Right lobe of liver (tissue), 6 donors: Measurements from ENCODE around the gene CDH16. TPM values are rescaled to one million over a fixed set of nuclear protein-coding genes. Genes with fewer than 3 reads are reported as not detected.

Experiments used
- ATAC-seq, 4 donors: fragments of 200-7000 bp; cut with Tn5 transposase; one replicate each; pipeline ENCODE4 v1.9.1; 2020; ENCODE audit warnings: mild to moderate bottlenecking in 4 of 4, moderate library complexity in 4 of 4
- DNase-seq, 3 donors: peaks; one replicate each; pipeline ENCODE4 v3.0.0-alpha.2; 2020
- H3K27ac ChIP-seq, 3 donors: fragments of 200-600 bp; one replicate each; pipeline ENCODE4 v1.8.0; 2022
- H3K27me3 ChIP-seq, 2 donors: fragments of 200-600 bp; one replicate each; pipeline ENCODE4 v1.8.0; 2022
- H3K36me3 ChIP-seq, 4 donors: fragments of 200-600 bp; sonication (generic) in 1 of 4; one replicate each; pipeline versions ENCODE4 v1.5.1 to v1.8.0; 2017 to 2022; ENCODE audit warnings: control low read depth in 1 of 4
- H3K4me1 ChIP-seq, 4 donors: fragments of 200-600 bp; sonication (generic) in 1 of 4; one replicate each; pipeline versions ENCODE4 v1.5.1 to v1.8.0; 2017 to 2022; ENCODE audit warnings: control low read depth in 1 of 4
- H3K4me3 ChIP-seq, 3 donors: fragments of 200-600 bp; one replicate each; pipeline ENCODE4 v1.8.0; 2022
- H3K9me3 ChIP-seq, 4 donors: fragments of 200-600 bp; sonication (generic) in 1 of 4; one replicate each; pipeline versions ENCODE4 v1.5.1 to v1.8.0; 2017 to 2022; ENCODE audit warnings: control low read depth in 1 of 4
- POLR2A ChIP-seq: fragments of 450-650 bp; IDR thresholded peaks from one replicate; pipeline ENCODE4 v1.6.1; 2017; ENCODE audit warnings: antibody characterized with exemption, mild to moderate bottlenecking
- WGBS: methylation state at CpG from one replicate; pipeline ENCODE4 v1.1.6; 2018; ENCODE audit warnings: low coverage, low lambda C conversion rate; ENCODE audit not compliant: insufficient coverage; ENCODE audit errors: missing lambda C conversion rate; 5-methylcytosine and 5-hydroxymethylcytosine counted together
- intact Hi-C, 2 donors: fragments of 100-400 bp; cut with DNase I; formaldehyde crosslinking; loops; one replicate each; pipeline versions ENCODE4 v1.11.2 to v1.14.1; 2022
- total RNA-seq, 6 experiments: library from RNA; depleted of rRNA in 2 of 6; stranded (reverse); fragments of >200 nt in 2 of 6; fragmentation: NEBNext Ultra II Directional in 3 of 6; extraction: Animal tissue kit (Norgen Biotek cat#: 25700) in 3 of 6; gene quantifications; one replicate each; pipeline versions ENCODE4 v1.1.0 to v1.2.4, GENCODE V29; 2016 to 2023
- TF ChIP-seq, protein P1 (sequence below), 4 donors: fragments of 200-600 bp in 3 of 4; fragments of 450-650 bp in 1 of 4; IDR thresholded peaks; one replicate each; pipeline versions ENCODE4 v1.5.1 to v1.8.0; 2016 to 2022; ENCODE audit warnings: antibody characterized with exemption in 4 of 4, mild to moderate bottlenecking in 2 of 4
- donor health status: DM: no; HTN: yes; CAD: no.
- donor health status: DM: no; HTN: no; CAD: no.
- donor health status: DM: no; HTN: no; CAD: no.
- donor health status: DM: no; HTN: yes; CAD: no.
- donor health status: DM: no; HTN: yes; CAD: no.

Gene CDH16
- total RNA-seq, 6 experiments from 2014 or later: 0.07 to 0.47 (median 0.22) TPM; not detected in 2

DNA sequence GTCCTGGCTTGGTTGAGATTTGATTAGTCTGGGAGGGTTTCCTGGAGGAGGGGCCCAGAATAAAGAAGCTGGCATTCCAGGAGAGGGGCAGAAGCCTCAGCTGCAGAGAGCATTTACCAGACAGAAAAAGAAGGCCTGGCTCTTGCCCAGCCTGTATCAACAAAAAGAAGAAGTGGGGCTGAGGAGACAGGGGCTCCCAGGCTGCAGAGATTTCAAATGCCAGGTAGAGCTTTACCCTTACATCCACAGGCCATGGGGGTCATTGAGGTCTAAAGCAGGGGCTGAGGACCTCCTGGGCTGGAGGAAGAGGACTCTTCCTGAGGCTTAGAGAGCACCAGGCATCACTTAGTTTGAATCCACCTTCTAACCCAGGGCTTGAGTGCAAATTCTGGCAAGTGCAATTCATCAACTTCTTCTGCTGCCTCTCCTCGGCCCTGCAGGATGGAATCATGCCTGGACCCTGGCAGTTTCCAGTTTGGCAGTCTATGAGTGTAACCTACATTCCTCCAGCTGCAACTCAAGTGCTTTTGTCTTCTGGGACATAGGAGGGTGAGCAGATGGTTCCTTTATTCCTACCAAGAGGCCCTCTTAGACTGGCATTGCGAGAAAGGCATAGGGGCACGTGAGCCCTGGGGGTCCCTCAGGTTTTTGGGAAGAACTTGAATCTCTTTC is 59.2 kb downstream of the CDH16 start:
- Histone ChIP-seq H3K4me3 (no peak overlapping the region), H3K27ac (no peak overlapping the region), H3K36me3 (no peaks in the 10 kb centered on the region), H3K4me1 (no peaks in the 10 kb centered on the region), H3K9me3 (no peaks in the 10 kb centered on the region), H3K27me3 (no peaks in the 10 kb centered on the region)
- ATAC-seq: no peak
- TF ChIP-seq, protein P1, sequence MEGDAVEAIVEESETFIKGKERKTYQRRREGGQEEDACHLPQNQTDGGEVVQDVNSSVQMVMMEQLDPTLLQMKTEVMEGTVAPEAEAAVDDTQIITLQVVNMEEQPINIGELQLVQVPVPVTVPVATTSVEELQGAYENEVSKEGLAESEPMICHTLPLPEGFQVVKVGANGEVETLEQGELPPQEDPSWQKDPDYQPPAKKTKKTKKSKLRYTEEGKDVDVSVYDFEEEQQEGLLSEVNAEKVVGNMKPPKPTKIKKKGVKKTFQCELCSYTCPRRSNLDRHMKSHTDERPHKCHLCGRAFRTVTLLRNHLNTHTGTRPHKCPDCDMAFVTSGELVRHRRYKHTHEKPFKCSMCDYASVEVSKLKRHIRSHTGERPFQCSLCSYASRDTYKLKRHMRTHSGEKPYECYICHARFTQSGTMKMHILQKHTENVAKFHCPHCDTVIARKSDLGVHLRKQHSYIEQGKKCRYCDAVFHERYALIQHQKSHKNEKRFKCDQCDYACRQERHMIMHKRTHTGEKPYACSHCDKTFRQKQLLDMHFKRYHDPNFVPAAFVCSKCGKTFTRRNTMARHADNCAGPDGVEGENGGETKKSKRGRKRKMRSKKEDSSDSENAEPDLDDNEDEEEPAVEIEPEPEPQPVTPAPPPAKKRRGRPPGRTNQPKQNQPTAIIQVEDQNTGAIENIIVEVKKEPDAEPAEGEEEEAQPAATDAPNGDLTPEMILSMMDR (IDR thresholded peaks at IDR 0.05): no peak
- TF ChIP-seq POLR2A: no peak
- intact Hi-C loops: loop anchor here in 1 of 2 donors (10.0 kb wide), 2 partner anchors 135 to 455 kb away; no protein-coding TSS in a partner anchor
- DNase-seq: no peak
- 77% methylated on average over 2 of the region's 3 CpGs for WGBS

GRCh38 chr16:66858740-66859396 is 59.8 kb downstream of the CDH16 start:
- Histone ChIP-seq H3K27me3 (no peaks in the 10 kb centered on the region), H3K4me1 (no peaks in the 10 kb centered on the region), H3K4me3 (no peak overlapping the region), H3K36me3 (no peaks in the 10 kb centered on the region), H3K9me3 (no peaks in the 10 kb centered on the region), H3K27ac (no peak overlapping the region)
- DNase-seq (peak in 2 of 3 donors; percentile 59 to 86), ATAC-seq (peak; percentile 56 to 99 (median 70))
- intact Hi-C loops: no loop called here
- WGBS: 60% methylated on average over 2 of the region's 4 CpGs
- TF ChIP-seq, protein P1 (IDR thresholded peaks at IDR 0.05): no peak
- TF ChIP-seq POLR2A: no peak

Other genes starting within 250 kb of the CDH16 start
- 10 to 100 TPM in 2 of 6 experiments, 1 to 10 TPM in 4; 5.1 to 14.8 (median 8.0) TPM for gene CMTM4, start 222.1 kb downstream of the CDH16 start, total RNA-seq
- gene DYNC1LI2, start 167.3 kb downstream of the CDH16 start, total RNA-seq: 10 to 100 TPM; 30.5 to 44.1 (median 37.9) TPM
- gene TERB1, start 117.3 kb downstream of the CDH16 start, total RNA-seq: not detected
- 10 to 100 TPM; 16.4 to 22.7 (median 20.2) TPM for gene NAE1, start 87.9 kb downstream of the CDH16 start, total RNA-seq
- not detected for gene CA7, start 74.5 kb downstream of the CDH16 start, total RNA-seq
- 10 to 100 TPM in 3 of 6 experiments, 1 to 10 TPM in 3; 5.1 to 15.5 (median 10.8) TPM for gene PDP2, start 38.4 kb downstream of the CDH16 start, total RNA-seq
- gene RRAD, start 6.7 kb upstream of the CDH16 start, total RNA-seq: 1 to 10 TPM in 3 of 6 experiments, under 1 TPM in 2, not detected in 1; 0.51 to 7.7 (median 3.0) TPM
- gene CIAO2B, start 15.5 kb upstream of the CDH16 start, total RNA-seq: 100 to 1,000 TPM in 2 of 6 experiments, 10 to 100 TPM in 4; 40.6 to 111 (median 47.4) TPM
- gene CES2, start 16.6 kb upstream of the CDH16 start, total RNA-seq: 100 to 1,000 TPM; 226 to 357 (median 263) TPM
- 10 to 100 TPM; 19.1 to 82.4 (median 35.9) TPM for gene CES3, start 42.4 kb upstream of the CDH16 start, total RNA-seq
- 10 to 100 TPM in 4 of 6 experiments, 1 to 10 TPM in 2; 5.2 to 54.7 (median 15.3) TPM for gene CES4A, start 69.7 kb upstream of the CDH16 start, total RNA-seq
- 10 to 100 TPM in 5 of 6 experiments, 1 to 10 TPM in 1; 7.9 to 23.3 (median 18.9) TPM for gene CBFB, start 110.3 kb upstream of the CDH16 start, total RNA-seq
- gene PHAF1, start 191.1 kb upstream of the CDH16 start, total RNA-seq: 10 to 100 TPM; 22.3 to 45.1 (median 32.4) TPM
- 1 to 10 TPM in 5 of 6 experiments, under 1 TPM in 1; 0.95 to 3.9 (median 1.7) TPM for gene B3GNT9, start 232.1 kb upstream of the CDH16 start, total RNA-seq
- 10 to 100 TPM in 4 of 6 experiments, 1 to 10 TPM in 2; 9.5 to 16.3 (median 10.6) TPM for gene TRADD, start 241.0 kb upstream of the CDH16 start, total RNA-seq
- gene FBXL8, start 241.1 kb upstream of the CDH16 start, total RNA-seq: 10 to 100 TPM in 4 of 6 experiments, 1 to 10 TPM in 2; 6.1 to 15.0 (median 11.6) TPM
- gene HSF4, start 245.9 kb upstream of the CDH16 start, total RNA-seq: 10 to 100 TPM; 10.4 to 44.1 (median 30.1) TPM